RKO (cell line): Measurements from ENCODE around the gene LBHD2.

Source experiments
- DNase-seq: peaks from one replicate; pipeline ENCODE4 v3.0.0-alpha.2; 2016; ENCODE audit warnings: low spot score

Gene LBHD2

GRCh38 chr14:103121121-103121845 is 37.3 kb downstream of the LBHD2 start:
- DNase-seq, result no peak

- DNase-seq, result no peak
Observed at GRCh38 chr14:103121846-103122584, 38.0 kb downstream of the LBHD2 start.

GRCh38 chr14:103122585-103122946 is 38.6 kb downstream of the LBHD2 start:
- no peak for DNase-seq

- DNase-seq, result no peak
Observed at GRCh38 chr14:103122947-103123633, 39.1 kb downstream of the LBHD2 start, which contains the start of gene TNFAIP2. Gene TNFAIP2, plus strand, starts transcription at chr14:103123461. Its CDS starts 2,997 bp downstream, at chr14:103126458.

- peak; percentile 36 for DNase-seq
Observed at GRCh38 chr14:103123634-103124500, 39.9 kb downstream of the LBHD2 start.

GRCh38 chr14:103124501-103125001 is 40.5 kb downstream of the LBHD2 start:
- DNase-seq, result no peak

GRCh38 chr14:103125098-103126070 is 41.4 kb downstream of the LBHD2 start:
- DNase-seq, result no peak

GRCh38 chr14:103126088-103126872 is 42.3 kb downstream of the LBHD2 start:
- no peak for DNase-seq

- no peak for DNase-seq
Observed at GRCh38 chr14:103126873-103127304, 42.9 kb downstream of the LBHD2 start.

- no peak for DNase-seq
Observed at GRCh38 chr14:103127356-103127755, 43.3 kb downstream of the LBHD2 start.

GRCh38 chr14:103127861-103128598 is 44.0 kb downstream of the LBHD2 start:
- DNase-seq, result no peak

- peak; percentile 38 for DNase-seq
Observed at GRCh38 chr14:103128631-103129300, 44.8 kb downstream of the LBHD2 start.

- DNase-seq, result no peak
Observed at GRCh38 chr14:103129301-103130016, 45.4 kb downstream of the LBHD2 start.

GRCh38 chr14:103130017-103130764 is 46.2 kb downstream of the LBHD2 start:
- DNase-seq, result no peak

- DNase-seq, result no peak
Observed at GRCh38 chr14:103130965-103131364, 47.0 kb downstream of the LBHD2 start.

- no peak for DNase-seq
Observed at GRCh38 chr14:103131580-103131979, 47.6 kb downstream of the LBHD2 start.
